ENCODE results near the gene GALNT10.

Gene GALNT10

GRCh38 chr5:154206311-154206710, 15.8 kb downstream of the GALNT10 start:
- no peak for TF ChIP-seq CTCF (IDR thresholded peaks at IDR 0.05; ENCODE audit: extremely low read depth, missing control alignments)

DNA sequence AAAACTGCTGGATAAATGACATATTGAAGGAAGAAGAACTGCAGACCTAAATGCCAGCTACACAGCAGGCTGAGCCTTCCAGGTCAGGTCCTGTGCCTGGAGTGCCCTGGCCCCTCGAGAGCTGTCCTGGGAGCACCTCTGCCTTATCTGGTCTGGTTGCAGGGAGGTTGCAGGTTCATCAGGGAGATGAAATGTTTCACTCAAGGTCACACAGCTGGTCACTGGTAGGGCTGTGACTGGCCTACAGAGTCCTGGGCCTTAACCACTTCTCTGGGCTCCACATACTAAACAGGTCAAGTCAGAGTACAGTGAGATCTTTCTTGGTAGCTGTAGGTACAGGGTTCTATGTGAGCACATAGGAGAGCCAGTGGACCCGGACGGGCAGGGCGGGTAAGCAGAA, 16.7 kb downstream of the GALNT10 start:
- TF ChIP-seq CTCF (IDR thresholded peaks at IDR 0.05; ENCODE audit: extremely low read depth, missing control alignments) = no peak
- no peak for DNase-seq (ENCODE audit: low spot score)

More at GRCh38 chr5:154206311-154206710, 15.8 kb downstream of the GALNT10 start:
- no peak for DNase-seq (ENCODE audit: low spot score)

DNA sequence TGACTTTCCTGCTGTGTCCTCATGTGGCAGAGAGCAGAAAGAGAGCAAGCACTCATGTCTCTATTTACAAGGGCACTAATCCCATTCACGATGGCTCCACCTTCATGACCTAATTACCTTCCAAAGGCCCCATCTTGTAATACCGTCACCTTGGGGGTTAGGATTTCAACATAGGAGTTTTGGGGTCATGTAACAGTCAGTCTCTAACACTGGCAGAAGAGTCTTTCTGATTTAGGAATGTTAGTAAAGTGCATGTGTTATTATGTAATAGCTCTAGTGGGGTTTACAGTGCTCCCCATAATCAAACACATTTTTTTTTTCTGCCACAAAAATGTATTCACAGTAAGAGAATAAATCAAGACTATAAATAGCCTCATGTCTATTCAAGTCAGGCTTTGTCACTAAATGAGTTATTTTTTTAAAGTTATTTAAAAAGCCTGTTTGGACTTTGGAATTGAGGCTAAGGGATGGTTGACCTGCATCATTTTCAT, 19.1 kb downstream of the GALNT10 start:
- no peak for DNase-seq (ENCODE audit: low spot score)
- no peak for TF ChIP-seq CTCF (IDR thresholded peaks at IDR 0.05; ENCODE audit: extremely low read depth, missing control alignments)

DNA sequence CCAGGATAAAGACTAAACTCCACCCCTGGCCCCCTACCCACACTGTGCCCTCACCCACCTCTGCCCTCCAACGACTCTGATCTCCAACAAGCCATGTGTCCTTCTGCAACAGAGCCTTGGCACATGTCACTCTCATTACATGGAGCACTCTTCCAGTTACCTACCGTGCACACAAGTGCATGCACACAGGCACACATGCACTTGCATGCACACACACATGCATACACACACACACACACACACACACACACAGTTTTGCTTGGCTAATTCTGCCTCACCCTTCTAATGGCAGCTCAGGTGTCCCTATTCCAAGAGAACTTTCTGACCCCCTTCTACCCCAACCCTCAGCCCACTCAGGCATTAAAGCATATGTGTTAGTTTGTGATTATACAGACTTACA, 19.6 kb downstream of the GALNT10 start:
- DNase-seq (ENCODE audit: low spot score) = no peak
- no peak for TF ChIP-seq CTCF (IDR thresholded peaks at IDR 0.05; ENCODE audit: extremely low read depth, missing control alignments)

- TF ChIP-seq CTCF (IDR thresholded peaks at IDR 0.05; ENCODE audit: extremely low read depth, missing control alignments) = no peak
- DNase-seq (ENCODE audit: low spot score) = no peak
Observed at GRCh38 chr5:154211641-154212390, 21.3 kb downstream of the GALNT10 start.

GRCh38 chr5:154213592-154213991, 23.1 kb downstream of the GALNT10 start:
- no peak for TF ChIP-seq CTCF (IDR thresholded peaks at IDR 0.05; ENCODE audit: extremely low read depth, missing control alignments)
- no peak for DNase-seq (ENCODE audit: low spot score)

DNA sequence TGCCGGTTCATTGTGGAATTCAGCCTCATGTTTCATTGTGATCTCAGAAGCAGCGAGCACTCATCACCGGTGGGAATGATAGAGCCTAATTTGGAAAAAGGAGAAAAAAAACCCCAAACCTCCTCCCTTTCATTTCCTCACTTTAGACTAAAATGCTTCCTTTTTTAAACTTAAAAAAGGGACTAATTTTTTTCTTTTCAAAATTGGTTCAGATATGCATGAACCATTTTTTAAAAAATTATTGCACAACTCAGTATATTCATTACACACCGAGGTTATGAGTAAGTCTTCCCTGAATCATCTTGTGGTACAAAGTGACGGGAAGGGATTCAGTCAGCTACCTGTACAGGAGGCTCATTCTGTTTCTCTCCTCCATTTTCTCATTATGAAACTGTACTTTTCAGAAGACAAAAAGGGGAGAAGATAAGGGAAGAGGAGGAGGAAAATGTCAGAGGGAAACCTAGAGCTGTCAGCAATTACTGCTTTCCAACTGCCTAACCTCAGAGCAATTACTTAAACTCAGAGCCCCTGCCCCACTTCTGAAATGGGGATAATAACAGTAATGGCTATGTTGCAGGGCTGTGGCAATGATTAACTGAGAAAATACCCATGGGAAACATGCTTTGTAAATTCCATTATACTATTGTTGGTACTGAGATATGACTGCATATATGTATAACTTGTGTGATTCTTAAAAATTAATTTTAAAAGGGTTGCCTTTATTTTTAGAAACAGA, 24.0 kb downstream of the GALNT10 start:
- no peak for TF ChIP-seq CTCF (IDR thresholded peaks at IDR 0.05; ENCODE audit: extremely low read depth, missing control alignments)
- DNase-seq (ENCODE audit: low spot score) = no peak

All from GM20000 (cell line).